Measurements from ENCODE around the gene ABHD4.

The ABHD4 gene

DNA sequence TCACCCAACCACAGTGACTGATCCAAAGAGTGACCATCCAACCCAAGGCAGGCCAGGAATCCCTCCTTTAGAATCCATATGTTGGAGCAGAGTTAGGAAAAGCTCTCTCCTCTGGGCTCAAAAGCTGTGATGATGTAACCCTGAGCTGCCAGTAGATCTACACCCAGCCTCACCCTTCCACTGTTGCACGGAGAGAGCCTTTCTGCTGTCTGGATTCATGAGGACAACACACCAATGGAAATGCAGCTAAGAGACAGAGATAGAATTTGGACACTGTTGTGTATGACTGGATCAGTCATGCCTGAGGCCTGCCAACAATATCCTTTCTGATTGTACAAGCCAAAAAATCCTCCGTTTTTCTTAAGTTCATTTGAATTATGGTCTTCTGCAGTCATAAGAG, 50.4 kb downstream of the ABHD4 start:
- peaks cover 13% of the 10 kb centered on the region for H3K27me3 ChIP-seq (ENCODE audit: low read depth, low read length)
- no peak overlapping the region for H3K4me2 ChIP-seq (ENCODE audit: low read length)

DNA sequence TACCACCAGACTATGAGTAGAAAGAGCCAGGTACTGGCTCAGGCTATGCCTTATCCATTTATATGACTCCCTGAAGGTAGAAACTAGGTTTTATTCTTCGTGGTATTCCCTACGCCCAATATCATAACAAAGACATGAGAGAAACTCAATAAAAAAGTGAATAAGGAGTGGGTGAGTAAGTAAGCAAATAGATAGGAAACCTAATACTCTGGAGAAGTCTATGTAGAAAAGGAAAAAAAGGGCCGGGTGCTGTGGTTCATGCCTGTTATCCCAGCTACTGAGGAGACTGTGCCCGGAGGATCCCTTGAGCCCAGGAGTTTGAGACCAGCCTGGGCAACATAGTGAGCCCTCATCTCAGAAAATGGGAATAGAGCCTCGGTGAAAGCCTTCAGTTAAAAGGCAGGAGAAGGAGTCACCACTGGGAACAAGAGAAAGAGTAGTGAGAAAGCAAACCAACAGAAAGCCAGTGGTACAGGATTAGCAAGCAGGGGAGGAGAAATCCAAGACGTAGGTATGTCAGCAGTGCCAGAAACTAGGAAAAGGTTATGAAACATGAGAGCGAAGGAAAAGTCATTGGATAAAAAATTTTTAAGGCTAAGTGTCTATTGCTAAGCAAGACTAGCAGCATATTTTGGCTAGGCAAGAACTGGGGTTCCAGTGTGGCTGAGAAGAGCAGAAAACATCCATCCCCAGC, 52.1 kb downstream of the ABHD4 start:
- Histone ChIP-seq H4K20me1 (ENCODE audit: insufficient read depth, low read length) (no peaks in the 10 kb centered on the region), H3K27ac (ENCODE audit: low read length) (no peak overlapping the region), H3K9me3 (ENCODE audit: insufficient read depth, low read length) (no peaks in the 10 kb centered on the region), H3K27me3 (ENCODE audit: low read depth, low read length) (peaks cover 11% of the 10 kb centered on the region), H3K9ac (ENCODE audit: low read length) (no peak overlapping the region), H3K4me3 (ENCODE audit: low read length) (no peak overlapping the region), H3K4me1 (ENCODE audit: low read length) (peaks cover 7% of the 10 kb centered on the region; the same call in 1 of the 2 replicates), H3K36me3 (replicated peaks; ENCODE audit: low read depth, low read length) (no peaks in the 10 kb centered on the region), H3K79me2 (ENCODE audit: low read length) (no peaks in the 10 kb centered on the region), H2AFZ (ENCODE audit: low read depth, low read length) (no peak overlapping the region), H3K4me2 (ENCODE audit: low read length) (no peak overlapping the region)
- TF ChIP-seq EZH2phosphoT487 (IDR thresholded peaks at IDR 0.05; ENCODE audit: low read depth), result no peak
- TF ChIP-seq, protein P1, sequence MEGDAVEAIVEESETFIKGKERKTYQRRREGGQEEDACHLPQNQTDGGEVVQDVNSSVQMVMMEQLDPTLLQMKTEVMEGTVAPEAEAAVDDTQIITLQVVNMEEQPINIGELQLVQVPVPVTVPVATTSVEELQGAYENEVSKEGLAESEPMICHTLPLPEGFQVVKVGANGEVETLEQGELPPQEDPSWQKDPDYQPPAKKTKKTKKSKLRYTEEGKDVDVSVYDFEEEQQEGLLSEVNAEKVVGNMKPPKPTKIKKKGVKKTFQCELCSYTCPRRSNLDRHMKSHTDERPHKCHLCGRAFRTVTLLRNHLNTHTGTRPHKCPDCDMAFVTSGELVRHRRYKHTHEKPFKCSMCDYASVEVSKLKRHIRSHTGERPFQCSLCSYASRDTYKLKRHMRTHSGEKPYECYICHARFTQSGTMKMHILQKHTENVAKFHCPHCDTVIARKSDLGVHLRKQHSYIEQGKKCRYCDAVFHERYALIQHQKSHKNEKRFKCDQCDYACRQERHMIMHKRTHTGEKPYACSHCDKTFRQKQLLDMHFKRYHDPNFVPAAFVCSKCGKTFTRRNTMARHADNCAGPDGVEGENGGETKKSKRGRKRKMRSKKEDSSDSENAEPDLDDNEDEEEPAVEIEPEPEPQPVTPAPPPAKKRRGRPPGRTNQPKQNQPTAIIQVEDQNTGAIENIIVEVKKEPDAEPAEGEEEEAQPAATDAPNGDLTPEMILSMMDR (IDR thresholded peaks at IDR 0.05; ENCODE audit: low read depth, low read length), result no peak

More for the DNA sequence above, 50.4 kb downstream of the ABHD4 start:
- H3K9me3 ChIP-seq (ENCODE audit: insufficient read depth, low read length), result no peaks in the 10 kb centered on the region
- H3K36me3 ChIP-seq (replicated peaks; ENCODE audit: low read depth, low read length), result no peaks in the 10 kb centered on the region
- no peak overlapping the region for H3K4me3 ChIP-seq (ENCODE audit: low read length)
- H4K20me1 ChIP-seq (ENCODE audit: insufficient read depth, low read length), result no peaks in the 10 kb centered on the region
- H3K4me1 ChIP-seq (ENCODE audit: low read length), result no peaks in the 10 kb centered on the region
- no peak for TF ChIP-seq EZH2phosphoT487 (IDR thresholded peaks at IDR 0.05; ENCODE audit: low read depth)
- TF ChIP-seq, protein P1 (IDR thresholded peaks at IDR 0.05; ENCODE audit: low read depth, low read length), result no peak
- H3K9ac ChIP-seq (ENCODE audit: low read length), result no peak overlapping the region
- no peak overlapping the region for H3K27ac ChIP-seq (ENCODE audit: low read length)
- H2AFZ ChIP-seq (ENCODE audit: low read depth, low read length), result no peak overlapping the region
- H3K79me2 ChIP-seq (ENCODE audit: low read length), result no peaks in the 10 kb centered on the region

DNA sequence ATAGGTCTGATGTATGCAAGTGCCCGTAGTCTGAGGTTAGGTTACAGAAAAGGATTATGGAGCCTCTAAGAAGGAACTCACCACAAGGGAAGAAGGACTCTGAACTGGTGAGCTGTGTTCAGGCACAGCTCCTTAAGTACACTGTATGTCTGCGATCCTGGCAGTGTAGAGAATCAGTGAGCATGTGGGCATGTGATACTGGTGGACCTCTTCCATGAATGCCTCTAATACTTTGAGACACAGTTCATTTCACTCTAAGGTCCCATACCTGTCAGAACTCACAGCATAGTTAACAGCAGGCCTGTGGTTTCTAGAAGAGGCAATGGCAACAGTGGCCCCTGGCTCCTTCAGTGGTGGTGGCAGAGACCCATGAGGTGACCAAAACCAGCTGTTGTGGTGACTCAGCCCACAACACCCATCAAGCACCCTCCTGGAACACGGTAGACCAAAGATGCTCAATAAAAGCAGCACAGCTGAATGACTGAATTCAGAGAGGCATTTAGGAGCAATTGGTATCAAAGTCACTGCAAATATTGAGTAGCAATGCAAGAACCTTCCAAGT, 52.9 kb downstream of the ABHD4 start:
- Histone ChIP-seq H3K4me3 (ENCODE audit: low read length) (no peak overlapping the region), H3K9me3 (ENCODE audit: insufficient read depth, low read length) (no peaks in the 10 kb centered on the region), H3K27ac (ENCODE audit: low read length) (no peak overlapping the region), H2AFZ (ENCODE audit: low read depth, low read length) (no peak overlapping the region), H3K9ac (ENCODE audit: low read length) (no peak overlapping the region), H3K4me2 (ENCODE audit: low read length) (no peak overlapping the region), H4K20me1 (ENCODE audit: insufficient read depth, low read length) (no peaks in the 10 kb centered on the region), H3K36me3 (replicated peaks; ENCODE audit: low read depth, low read length) (no peaks in the 10 kb centered on the region), H3K79me2 (ENCODE audit: low read length) (no peaks in the 10 kb centered on the region), H3K27me3 (ENCODE audit: low read depth, low read length) (peaks cover 11% of the 10 kb centered on the region), H3K4me1 (ENCODE audit: low read length) (peaks cover 7% of the 10 kb centered on the region; the same call in 1 of the 2 replicates)
- no peak for TF ChIP-seq EZH2phosphoT487 (IDR thresholded peaks at IDR 0.05; ENCODE audit: low read depth)
- TF ChIP-seq, protein P1 (IDR thresholded peaks at IDR 0.05; ENCODE audit: low read depth, low read length), result no peak

DNA sequence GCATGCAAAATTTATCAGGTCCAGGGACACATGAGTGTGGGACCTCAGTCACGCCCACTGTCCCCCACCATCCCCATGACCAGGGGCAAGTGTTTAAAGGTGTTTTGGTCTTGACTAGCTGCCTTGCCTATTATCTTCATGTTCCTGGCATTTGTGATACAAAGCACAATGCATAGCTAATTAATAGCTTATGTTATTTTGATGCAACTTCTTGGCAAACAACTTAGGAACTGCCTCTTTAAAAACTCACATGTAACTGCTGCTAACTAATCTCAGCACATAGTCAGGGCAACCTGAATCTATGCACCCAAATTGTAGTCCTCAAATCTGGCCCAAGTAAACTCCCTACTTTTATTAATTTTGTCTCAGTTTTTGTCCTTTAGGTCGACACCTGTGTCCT, 53.5 kb downstream of the ABHD4 start:
- H3K27ac ChIP-seq (ENCODE audit: low read length), result no peak overlapping the region
- H3K9ac ChIP-seq (ENCODE audit: low read length), result no peak overlapping the region
- no peaks in the 10 kb centered on the region for H3K36me3 ChIP-seq (replicated peaks; ENCODE audit: low read depth, low read length)
- H3K4me1 ChIP-seq (ENCODE audit: low read length), result peaks cover 7% of the 10 kb centered on the region; the same call in 1 of the 2 replicates
- H3K79me2 ChIP-seq (ENCODE audit: low read length), result no peaks in the 10 kb centered on the region
- TF ChIP-seq, protein P1 (IDR thresholded peaks at IDR 0.05; ENCODE audit: low read depth, low read length), result no peak
- TF ChIP-seq EZH2phosphoT487 (IDR thresholded peaks at IDR 0.05; ENCODE audit: low read depth), result no peak
- no peak overlapping the region for H2AFZ ChIP-seq (ENCODE audit: low read depth, low read length)
- H3K4me3 ChIP-seq (ENCODE audit: low read length), result no peak overlapping the region
- H4K20me1 ChIP-seq (ENCODE audit: insufficient read depth, low read length), result no peaks in the 10 kb centered on the region
- no peaks in the 10 kb centered on the region for H3K9me3 ChIP-seq (ENCODE audit: insufficient read depth, low read length)
- H3K4me2 ChIP-seq (ENCODE audit: low read length), result no peak overlapping the region
- H3K27me3 ChIP-seq (ENCODE audit: low read depth, low read length), result peaks cover 11% of the 10 kb centered on the region

All from OCI-LY3 (cell line).